ENCODE results near the gene CCNH.
A peak's percentile ranks its signal among the peaks of the same experiment; 100 is the strongest.

Gene CCNH

GRCh38 chr5:87401626-87402025 is 11.1 kb downstream of the CCNH start:
- no peak for DNase-seq

- DNase-seq, result peak; percentile 53
These were observed 12.3 kb downstream of the CCNH start for GRCh38 chr5:87400305-87400899.

DNA sequence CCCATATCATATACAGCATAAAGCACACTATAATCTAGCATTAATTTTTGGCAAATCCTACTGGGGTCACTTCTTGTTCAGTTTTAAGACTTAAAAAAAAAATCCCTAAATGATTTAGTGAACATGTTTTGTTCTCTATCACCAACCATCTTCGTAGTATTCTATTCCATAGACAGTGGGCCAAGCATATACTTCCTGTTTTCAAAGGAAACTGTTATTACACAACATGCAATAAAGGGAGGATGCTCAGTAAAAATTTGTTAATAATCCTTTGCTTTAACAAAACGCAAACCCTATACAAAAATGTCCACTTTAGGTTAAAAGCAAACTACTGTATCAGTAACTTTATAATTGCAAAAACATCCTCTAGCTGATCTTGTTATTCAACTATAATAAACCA is 13.0 kb downstream of the CCNH start:
- DNase-seq, result no peak

DNA sequence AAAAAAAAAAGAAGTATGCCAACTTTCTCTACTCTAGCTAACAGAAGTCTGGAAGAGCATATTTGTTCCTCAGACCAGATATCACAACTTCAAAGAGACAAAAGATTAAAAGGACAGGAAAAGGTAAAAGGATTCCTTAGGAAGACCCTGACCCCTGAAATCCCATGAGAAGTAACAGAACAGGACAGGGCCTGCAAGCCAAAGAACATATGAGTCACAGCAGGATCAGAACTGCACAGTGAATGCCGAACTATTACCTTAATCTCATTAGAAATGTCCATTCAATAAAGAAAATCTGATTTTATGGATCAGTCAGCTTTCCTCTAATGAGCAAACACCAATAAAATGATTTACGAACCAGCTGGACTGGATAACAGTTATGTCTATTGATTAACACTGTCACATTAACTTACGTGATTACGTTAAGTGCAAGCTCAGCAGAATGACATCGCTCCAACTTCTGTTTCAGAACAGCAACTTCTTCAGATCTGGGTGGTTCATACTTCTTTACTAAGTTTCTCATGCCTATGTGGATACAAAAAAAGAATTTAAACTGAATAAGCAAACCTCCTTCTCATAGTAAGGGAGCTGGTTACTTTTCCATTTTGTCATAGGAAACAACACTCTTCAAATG is 13.6 kb downstream of the CCNH start:
- no peak for DNase-seq

- no peak for DNase-seq
These were observed 18.1 kb downstream of the CCNH start for GRCh38 chr5:87394411-87395165.

DNA sequence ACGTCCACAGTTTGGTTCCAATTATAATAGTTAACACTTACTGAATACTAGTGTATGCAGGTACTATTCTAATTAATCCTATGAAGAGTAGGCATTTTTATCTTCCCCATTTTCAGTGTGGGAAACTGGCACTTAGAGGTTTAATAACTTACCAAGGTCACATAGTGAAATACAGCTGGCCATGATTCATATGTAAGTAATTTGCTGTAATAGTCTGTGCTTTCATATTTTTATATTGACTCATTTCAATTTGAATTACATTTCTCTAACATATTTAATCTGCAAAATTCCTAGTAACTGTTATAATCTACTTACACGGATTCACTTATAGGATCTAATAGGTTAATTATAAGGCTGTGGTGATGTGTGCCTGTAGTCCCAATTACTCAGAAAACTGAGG is 19.4 kb downstream of the CCNH start:
- DNase-seq, result no peak

DNA sequence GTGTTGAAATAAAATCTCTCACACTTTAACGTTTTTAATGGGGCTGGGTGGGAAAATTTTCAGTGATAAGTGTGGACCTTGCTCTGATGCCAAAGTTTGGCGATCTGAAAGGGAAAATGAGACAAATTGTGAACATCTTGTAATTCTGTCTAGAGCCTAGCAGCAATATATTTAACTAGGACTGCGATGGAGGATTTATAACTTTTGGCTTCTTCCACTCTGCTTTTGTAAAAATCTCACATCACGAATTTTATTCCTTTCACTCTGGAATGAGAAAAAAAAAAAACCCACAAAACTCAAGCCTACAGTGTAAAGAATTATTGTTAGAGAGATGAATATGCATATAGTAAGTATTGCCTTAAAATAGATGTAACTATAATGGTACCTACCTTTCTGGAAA is 19.9 kb downstream of the CCNH start:
- DNase-seq, result no peak

GRCh38 chr5:87392170-87392569 is 20.6 kb downstream of the CCNH start:
- DNase-seq, result no peak

GRCh38 chr5:87390576-87391199 is 22.0 kb downstream of the CCNH start:
- no peak for DNase-seq

DNA sequence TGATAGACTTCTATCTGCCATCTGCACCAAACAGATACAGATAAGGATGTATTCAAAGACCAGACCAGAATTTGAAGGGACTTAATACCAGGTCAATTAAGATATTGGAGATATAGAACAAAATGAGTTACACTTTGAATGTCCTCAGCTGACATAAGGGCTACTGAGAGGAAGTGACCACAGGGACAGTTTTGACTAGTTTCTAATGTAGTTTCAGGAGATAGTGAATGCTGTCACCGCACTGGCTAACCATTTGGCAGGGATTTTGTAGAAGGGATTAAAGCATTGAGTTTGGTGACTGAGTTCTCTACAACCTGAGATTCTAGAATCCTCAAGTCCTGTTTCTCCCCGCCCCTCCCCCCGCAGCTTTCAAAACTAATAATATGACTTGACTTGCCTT is 22.7 kb downstream of the CCNH start:
- DNase-seq, result no peak

DNA sequence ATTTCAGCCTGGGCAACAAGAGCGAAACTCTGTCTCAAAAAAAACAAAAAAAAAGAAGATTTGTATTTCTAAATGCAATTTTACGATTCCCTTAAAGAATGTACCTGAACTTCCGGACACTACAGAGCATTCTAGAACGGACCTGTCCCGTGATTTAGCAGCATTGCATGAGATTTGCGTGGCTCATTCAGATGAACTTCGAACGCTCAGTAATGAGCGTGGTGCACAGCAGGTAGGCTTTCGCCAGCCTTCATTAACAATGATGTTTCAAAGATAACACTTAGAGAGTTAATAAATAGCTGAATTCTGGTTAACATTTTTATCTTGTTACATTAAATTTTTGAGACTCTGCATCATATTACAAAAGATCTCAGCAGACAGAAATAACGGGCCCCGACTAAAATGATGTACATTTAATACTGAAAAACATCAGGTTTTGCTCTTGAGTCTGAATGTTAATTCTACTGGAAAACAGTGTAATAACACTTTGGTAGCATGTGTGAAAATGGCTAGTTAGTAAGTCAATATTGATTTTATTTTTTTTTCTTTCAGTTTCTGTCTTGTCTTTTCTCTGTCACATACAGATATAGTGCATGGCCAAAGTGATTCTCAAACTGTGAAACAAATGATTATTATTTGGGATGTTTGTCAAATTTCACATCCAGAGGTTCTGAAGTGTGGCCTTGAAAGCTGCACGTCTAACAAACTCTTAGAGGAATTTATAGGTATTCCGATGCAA is 23.3 kb downstream of the CCNH start:
- DNase-seq, result no peak

DNA sequence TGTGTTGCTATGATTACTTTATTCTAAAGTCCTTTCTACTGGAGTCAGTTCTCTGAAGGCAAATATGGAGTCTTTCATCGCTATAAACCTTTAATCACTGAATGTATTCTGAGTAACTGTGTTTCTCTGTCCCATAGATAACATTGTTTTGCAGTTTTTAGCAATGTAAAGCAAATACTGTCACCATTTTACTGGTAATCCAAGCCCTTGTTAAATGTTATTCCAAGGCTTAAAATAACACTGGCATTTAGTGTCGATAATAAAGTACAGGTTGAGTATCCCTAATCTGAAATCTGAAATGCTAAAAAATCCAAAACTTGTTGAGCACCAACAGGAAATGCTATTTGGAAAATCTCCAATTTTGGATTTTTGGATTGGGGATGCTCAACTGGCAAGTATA is 24.6 kb downstream of the CCNH start:
- no peak for DNase-seq

DNA sequence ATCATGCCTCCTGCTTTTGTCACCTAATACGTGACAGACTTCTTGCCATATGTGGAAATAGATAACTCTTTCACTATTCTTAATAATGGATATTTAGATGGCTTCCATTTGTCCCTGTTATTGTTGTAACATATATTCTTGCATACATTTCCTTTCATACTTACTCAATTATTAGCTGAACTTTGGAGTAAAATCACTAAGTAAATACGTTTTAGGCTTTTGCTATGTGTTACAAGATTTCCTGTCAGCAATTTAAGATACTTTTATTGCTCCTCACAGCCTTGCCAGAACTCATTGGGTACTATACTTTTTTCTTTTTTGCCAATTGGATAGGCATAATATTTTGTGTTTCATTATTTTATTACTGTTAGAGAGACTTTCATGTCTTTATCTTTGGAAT is 26.9 kb downstream of the CCNH start:
- no peak for DNase-seq

- DNase-seq, result no peak
These were observed 29.5 kb downstream of the CCNH start for GRCh38 chr5:87383216-87383615.

- DNase-seq, result no peak
These were observed 30.5 kb downstream of the CCNH start for GRCh38 chr5:87382224-87382623.

DNA sequence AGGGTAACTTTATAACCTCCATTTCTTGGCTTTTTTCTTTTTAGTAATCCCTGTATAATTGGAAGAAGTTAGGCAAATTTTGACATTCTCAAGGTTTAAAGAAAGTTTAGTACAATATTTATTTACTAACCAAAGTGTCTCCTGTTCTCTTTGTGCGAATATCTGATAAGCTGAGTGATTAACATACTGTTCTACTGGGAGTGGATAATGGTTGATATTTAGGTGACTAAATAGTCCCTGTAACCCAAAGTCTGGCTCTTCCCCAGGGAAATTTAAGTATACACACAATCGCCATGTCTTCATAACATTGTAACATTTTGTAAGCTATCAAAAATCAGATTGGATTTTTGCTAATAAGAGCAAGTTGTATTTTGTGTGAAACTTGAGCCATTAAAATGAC is 40.0 kb downstream of the CCNH start:
- DNase-seq, result no peak

DNA sequence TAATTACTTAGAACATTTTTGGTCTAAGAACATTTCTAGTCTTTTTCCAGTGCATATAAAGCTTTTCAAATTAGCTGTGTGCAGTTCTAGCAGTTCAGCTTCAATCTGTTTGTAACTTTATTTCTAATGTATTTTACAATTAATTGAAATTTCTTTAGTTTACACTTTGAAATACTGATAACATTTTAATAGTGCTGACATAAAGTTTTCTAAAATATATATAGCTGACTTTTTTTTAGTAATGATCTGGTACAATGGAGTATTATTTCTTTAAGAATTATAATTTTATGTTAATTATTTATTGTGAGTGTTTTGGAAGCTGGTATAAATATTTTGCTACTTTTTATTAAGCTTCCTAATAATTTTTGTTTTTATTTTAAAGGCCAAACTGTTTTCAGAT is 43.3 kb downstream of the CCNH start:
- DNase-seq, result no peak

DNA sequence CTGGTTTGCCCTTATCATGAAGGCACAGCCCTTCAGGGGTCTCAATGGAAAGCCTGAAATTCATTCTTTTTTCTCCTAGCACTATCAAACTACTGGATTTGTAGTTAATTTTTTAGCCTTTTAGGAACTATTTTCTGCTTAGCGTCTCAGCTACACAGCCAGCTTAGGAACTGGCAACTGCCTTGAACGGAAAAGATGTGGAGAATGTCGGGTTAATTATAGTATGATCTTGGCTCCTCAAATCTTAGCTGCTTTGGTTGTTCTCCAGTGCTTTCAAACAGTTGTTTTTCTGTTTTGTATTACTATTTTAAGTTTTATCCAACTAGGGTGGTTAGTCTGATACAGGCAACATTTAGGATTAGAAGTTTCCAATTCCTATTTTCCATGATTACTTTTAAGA is 44.1 kb downstream of the CCNH start:
- no peak for DNase-seq

DNA sequence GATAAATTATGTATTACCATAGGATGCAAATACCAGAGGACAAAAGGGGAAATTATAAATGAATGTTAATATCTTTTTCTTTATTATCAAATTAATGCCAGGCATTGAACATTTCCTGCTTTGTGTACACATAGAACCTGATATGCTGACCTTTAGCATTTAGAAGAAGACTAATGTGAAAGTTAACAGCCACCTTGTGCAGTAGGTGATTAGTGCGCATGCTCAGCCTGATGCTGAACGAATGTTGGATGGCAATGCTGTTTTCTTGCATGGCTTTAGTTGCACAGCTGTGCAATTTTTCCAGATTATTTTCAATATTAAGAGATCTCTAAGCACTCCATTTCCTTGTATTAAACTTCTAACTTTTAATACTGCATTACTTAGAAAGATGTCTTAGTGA is 45.5 kb downstream of the CCNH start:
- no peak for DNase-seq

GRCh38 chr5:87361536-87362213 is 51.1 kb downstream of the CCNH start:
- DNase-seq, result no peak

GRCh38 chr5:87361031-87361445 is 51.7 kb downstream of the CCNH start:
- no peak for DNase-seq

GRCh38 chr5:87360132-87360531 is 52.6 kb downstream of the CCNH start:
- DNase-seq, result no peak

DNA sequence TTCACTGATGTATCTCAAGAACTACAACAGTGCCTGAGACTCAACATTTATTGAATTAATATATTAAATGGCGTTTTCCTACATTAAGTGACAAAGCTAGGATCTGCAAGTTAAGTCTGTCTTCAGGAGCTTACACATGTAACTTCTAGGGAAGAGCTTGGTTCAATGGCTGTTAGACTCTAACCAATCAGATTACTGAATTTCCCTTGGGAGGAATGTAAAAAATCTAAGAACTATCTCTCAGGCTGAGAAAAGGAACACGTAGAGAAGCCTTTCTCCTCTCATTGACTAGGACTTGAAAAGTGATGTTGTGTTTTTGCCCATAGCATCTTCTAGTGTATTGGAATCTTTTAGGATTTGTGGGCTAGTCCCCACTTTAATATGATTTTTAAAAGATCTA is 53.6 kb downstream of the CCNH start:
- DNase-seq, result no peak

All from activated CD4-positive, alpha-beta T cell treated with anti-CD3 and anti-CD28 coated beads, Interleukin-2, amount 50 U/mL, for 16 hours (primary cell).